Trophoblast cell (in vitro differentiated cells and primary cell): ENCODE results near the gene CALHM1.
A peak's percentile ranks its signal among the peaks of the same experiment; 100 is the strongest.

Experiments
- DNase-seq, 2 donors: peaks; one replicate each; pipeline ENCODE4 v3.0.0-alpha.2; 2016
- H2AFZ ChIP-seq: 2 replicates; pipeline ENCODE4 v1.6.1; 2013; ENCODE audit warnings: low read length, moderate library complexity, mild to moderate bottlenecking; ENCODE audit not compliant: insufficient read depth, poor library complexity
- H2AK5ac ChIP-seq: 2 replicates; pipeline ENCODE4 v1.6.1; 2013; ENCODE audit warnings: mild to moderate bottlenecking, low read length
- H2BK120ac ChIP-seq: 2 replicates; pipeline ENCODE4 v1.6.1; 2013; ENCODE audit warnings: low read length, mild to moderate bottlenecking, moderate library complexity; ENCODE audit not compliant: insufficient read depth, poor library complexity
- H2BK12ac ChIP-seq: 2 replicates; pipeline ENCODE4 v1.6.1; 2013; ENCODE audit warnings: mild to moderate bottlenecking, low read length, moderate library complexity
- H2BK5ac ChIP-seq: 2 replicates; pipeline ENCODE4 v1.6.1; 2013; ENCODE audit warnings: low read length, low read depth, moderate library complexity, mild to moderate bottlenecking; ENCODE audit not compliant: poor library complexity
- H3K14ac ChIP-seq: 2 replicates; pipeline ENCODE4 v1.6.1; 2013; ENCODE audit warnings: mild to moderate bottlenecking, low read length
- H3K18ac ChIP-seq: 2 replicates; pipeline ENCODE4 v1.6.1; 2013; ENCODE audit warnings: mild to moderate bottlenecking, low read length
- H3K23ac ChIP-seq: 2 replicates; pipeline ENCODE4 v1.6.1; 2013; ENCODE audit warnings: low read length
- H3K27ac ChIP-seq: 2 replicates; pipeline ENCODE4 v1.5.1; 2013; ENCODE audit warnings: low read depth, mild to moderate bottlenecking, inconsistent platforms, low read length, moderate library complexity
- H3K27me3 ChIP-seq: 2 replicates; pipeline ENCODE4 v1.6.1; 2013; ENCODE audit warnings: inconsistent platforms, mild to moderate bottlenecking, low read length, moderate library complexity; ENCODE audit not compliant: insufficient read depth
- H3K36me3 ChIP-seq, 2 experiments: 1 replicate in 1 of 2; 2 replicates in 1 of 2; pipeline ENCODE4 v1.6.1; 2013; ENCODE audit warnings: low read length in 2 of 2, mild to moderate bottlenecking in 2 of 2, moderate library complexity in 1 of 2; ENCODE audit not compliant: insufficient read depth in 2 of 2, control insufficient read depth in 1 of 2
- H3K4ac ChIP-seq: 2 replicates; pipeline ENCODE4 v1.6.1; 2013; ENCODE audit warnings: low read depth, mild to moderate bottlenecking, low read length, moderate library complexity
- H3K4me1 ChIP-seq, 2 experiments: 1 replicate in 1 of 2; 2 replicates in 1 of 2; pipeline ENCODE4 v1.6.1; 2013; ENCODE audit warnings: low read length in 2 of 2, mild to moderate bottlenecking in 2 of 2, moderate library complexity in 1 of 2; ENCODE audit not compliant: insufficient read depth in 2 of 2, control insufficient read depth in 1 of 2
- H3K4me2 ChIP-seq: 2 replicates; pipeline ENCODE4 v1.6.1; 2013; ENCODE audit warnings: inconsistent platforms, mild to moderate bottlenecking, low read length, moderate library complexity
- H3K4me3 ChIP-seq: 2 replicates; pipeline ENCODE4 v1.5.1; 2013; ENCODE audit warnings: mild to moderate bottlenecking, low read depth, low read length, inconsistent platforms
- H3K79me1 ChIP-seq: one replicate; pipeline ENCODE4 v1.6.1; 2013; ENCODE audit warnings: low read length
- H3K79me2 ChIP-seq: 2 replicates; pipeline ENCODE4 v1.6.1; 2013; ENCODE audit warnings: low read length, mild to moderate bottlenecking; ENCODE audit not compliant: control insufficient read depth, insufficient read depth, poor library complexity
- H3K9ac ChIP-seq: 2 replicates; pipeline ENCODE4 v1.6.1; 2013; ENCODE audit warnings: mild to moderate bottlenecking, low read length
- H3K9me3 ChIP-seq: 2 replicates; pipeline ENCODE4 v1.6.1; 2013; ENCODE audit warnings: low read depth, mild to moderate bottlenecking, control low read depth, inconsistent platforms, low read length; ENCODE audit not compliant: insufficient read depth
- H4K12ac ChIP-seq: 2 replicates; pipeline ENCODE4 v1.6.1; 2013; ENCODE audit warnings: low read depth, mild to moderate bottlenecking, low read length, moderate library complexity
- H4K8ac ChIP-seq: 2 replicates; pipeline ENCODE4 v1.6.1; 2013; ENCODE audit warnings: low read depth, mild to moderate bottlenecking, low read length, moderate library complexity
- H4K91ac ChIP-seq: one replicate; pipeline ENCODE4 v1.6.1; 2013; ENCODE audit warnings: low read depth, mild to moderate bottlenecking, low read length, moderate library complexity
- WGBS: extraction: QIAGEN DNeasy Blood & Tissue Kit; methylation state at CpG from one replicate; pipeline ENCODE4 v1.1.7; 2013; ENCODE audit warnings: missing lambda C conversion rate; ENCODE audit not compliant: insufficient read length, insufficient coverage; ENCODE audit errors: extremely low coverage; 5-methylcytosine and 5-hydroxymethylcytosine counted together

CALHM1 gene

DNA sequence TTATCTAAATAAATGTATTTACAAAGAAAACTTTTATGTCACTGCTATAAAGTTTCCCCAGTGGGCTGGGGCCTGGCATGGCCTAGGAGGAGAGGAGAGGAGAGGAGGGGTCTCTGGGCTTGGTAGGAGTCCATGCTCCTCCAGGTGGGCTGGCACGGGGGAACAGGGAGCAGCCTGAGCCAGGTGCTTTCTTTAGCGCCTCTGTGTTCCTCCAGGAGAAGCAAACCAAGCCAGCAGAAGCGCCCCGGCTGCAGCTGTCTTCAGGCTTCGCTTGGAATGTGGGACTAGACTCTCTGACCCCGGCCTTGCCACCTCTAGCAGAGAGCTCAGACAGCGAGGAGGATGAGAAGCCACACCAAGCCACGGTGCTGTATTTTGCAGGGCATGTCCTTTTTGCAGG is 17.1 kb downstream of the CALHM1 start:
- Histone ChIP-seq H4K8ac (no peak overlapping the region), H3K27ac (no peak overlapping the region), H4K12ac (no peak overlapping the region), H3K18ac (no peak overlapping the region), H2BK120ac (no peak overlapping the region), H3K36me3 (peaks cover 77 to 88% of the 10 kb centered on the region in 2 experiments), H3K23ac (no peak overlapping the region), H3K4me3 (no peak overlapping the region), H2AFZ (no peak overlapping the region), H4K91ac (no peak overlapping the region), H2BK5ac (no peak overlapping the region), H2AK5ac (no peak overlapping the region), H2BK12ac (no peak overlapping the region), H3K27me3 (no peaks in the 10 kb centered on the region), H3K9me3 (peaks cover 2% of the 10 kb centered on the region), H3K79me2 (no peaks in the 10 kb centered on the region), H3K4me2 (no peak overlapping the region), H3K14ac (no peak overlapping the region), H3K79me1 (no peaks in the 10 kb centered on the region), H3K4me1 (no peaks in the 10 kb centered on the region), H3K4ac (no peak overlapping the region), H3K9ac (no peak overlapping the region)
- DNase-seq, result no peak
- WGBS, result no CpG with 5 or more reads among the region's 8 CpGs

DNA sequence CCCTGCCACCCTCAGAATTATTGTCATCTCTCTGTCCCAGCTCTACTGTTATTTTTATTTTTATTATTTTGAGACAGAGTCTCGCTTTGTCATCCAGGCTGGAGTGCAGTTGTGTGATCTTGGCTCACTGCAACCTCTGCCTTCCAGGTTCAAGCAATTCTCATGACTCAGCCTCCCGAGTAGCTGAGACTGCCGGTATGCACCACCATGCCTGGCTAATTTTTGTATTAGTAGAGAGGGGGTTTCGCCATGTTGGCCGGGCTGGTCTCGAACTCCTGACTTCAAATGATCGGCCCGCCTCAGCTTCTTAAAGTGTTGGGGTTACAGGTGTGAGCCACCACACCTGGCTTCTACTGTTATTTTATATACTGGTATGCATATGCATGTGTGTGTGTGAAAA is 17.5 kb downstream of the CALHM1 start:
- Histone ChIP-seq H3K27ac (no peak overlapping the region), H3K4ac (no peak overlapping the region)
- no CpG with 5 or more reads among the region's 8 CpGs for WGBS

DNA sequence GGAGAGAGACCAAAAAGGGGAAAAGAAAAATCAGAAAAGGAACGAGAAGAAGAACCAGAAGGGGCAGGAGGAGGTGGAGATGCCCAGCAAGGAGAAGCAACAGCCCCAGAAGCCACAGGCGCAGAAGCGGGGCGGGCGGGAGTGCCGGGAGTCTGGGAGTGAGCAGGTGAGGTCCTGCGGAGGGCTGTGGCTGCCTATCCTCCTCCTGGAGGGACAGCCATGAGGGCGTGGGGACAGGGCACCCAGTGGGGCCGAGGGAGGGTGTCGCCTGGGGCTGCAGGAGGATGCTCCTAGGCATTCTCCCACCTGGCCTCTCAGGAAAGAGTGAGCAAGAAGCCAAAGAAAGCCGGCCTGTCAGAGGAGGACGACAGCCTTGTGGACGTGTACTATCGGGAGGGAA is 18.3 kb downstream of the CALHM1 start:
- Histone ChIP-seq H4K91ac (no peak overlapping the region), H2BK5ac (no peak overlapping the region), H3K27ac (no peak overlapping the region), H2AK5ac (no peak overlapping the region), H3K4me2 (no peak overlapping the region), H3K27me3 (no peaks in the 10 kb centered on the region), H2AFZ (no peak overlapping the region), H3K18ac (no peak overlapping the region), H3K4me3 (no peak overlapping the region), H3K23ac (no peak overlapping the region), H2BK120ac (no peak overlapping the region), H3K79me1 (no peaks in the 10 kb centered on the region), H3K14ac (no peak overlapping the region), H3K9ac (no peak overlapping the region), H3K79me2 (no peaks in the 10 kb centered on the region), H3K36me3 (peaks cover 75 to 83% of the 10 kb centered on the region in 2 experiments), H3K9me3 (peaks cover 2% of the 10 kb centered on the region), H3K4ac (no peak overlapping the region), H3K4me1 (no peaks in the 10 kb centered on the region), H4K8ac (no peak overlapping the region), H2BK12ac (no peak overlapping the region), H4K12ac (no peak overlapping the region)
- no peak for DNase-seq
- WGBS, result no CpG with 5 or more reads among the region's 14 CpGs

More for the DNA sequence above, 17.5 kb downstream of the CALHM1 start:
- Histone ChIP-seq H3K9ac (no peak overlapping the region), H4K91ac (no peak overlapping the region), H3K79me2 (no peaks in the 10 kb centered on the region), H3K4me1 (no peaks in the 10 kb centered on the region), H2AFZ (no peak overlapping the region), H3K36me3 (peaks cover 76 to 88% of the 10 kb centered on the region in 2 experiments), H2BK5ac (no peak overlapping the region), H3K23ac (no peak overlapping the region), H3K4me3 (no peak overlapping the region), H4K12ac (no peak overlapping the region), H2BK12ac (no peak overlapping the region), H2BK120ac (no peak overlapping the region), H3K27me3 (no peaks in the 10 kb centered on the region), H3K4me2 (no peak overlapping the region), H3K14ac (no peak overlapping the region), H4K8ac (no peak overlapping the region), H3K79me1 (no peaks in the 10 kb centered on the region), H3K18ac (no peak overlapping the region), H3K9me3 (peaks cover 2% of the 10 kb centered on the region), H2AK5ac (no peak overlapping the region)
- peak in 1 of 2 donors; percentile 32 for DNase-seq

DNA sequence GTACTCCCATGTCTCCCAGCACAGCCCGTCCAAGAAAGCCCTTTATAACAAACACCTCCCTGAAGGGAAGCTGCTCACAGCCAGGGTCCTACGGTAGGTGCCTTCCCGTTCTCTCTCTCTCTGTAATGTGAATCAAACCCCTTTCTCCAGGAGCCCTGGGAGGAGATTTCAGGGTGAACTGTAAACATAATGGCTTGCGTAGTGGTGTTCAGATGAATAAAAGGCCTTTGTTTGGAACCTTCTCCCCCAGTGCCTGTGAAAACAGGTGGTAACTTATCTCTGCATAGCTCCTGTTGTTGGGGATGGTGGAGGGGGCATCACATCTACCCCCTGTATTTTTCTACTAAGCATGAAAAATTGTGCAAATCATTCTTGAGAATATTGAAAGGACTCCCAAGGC is 18.9 kb downstream of the CALHM1 start:
- no peak overlapping the region for H3K18ac ChIP-seq
- H4K12ac ChIP-seq, result no peak overlapping the region
- no peak overlapping the region for H3K27ac ChIP-seq
- H3K79me2 ChIP-seq, result no peaks in the 10 kb centered on the region
- H3K27me3 ChIP-seq, result no peaks in the 10 kb centered on the region
- H3K4ac ChIP-seq, result no peak overlapping the region
- H3K36me3 ChIP-seq, result peaks cover 72 to 79% of the 10 kb centered on the region in 2 experiments
- DNase-seq, result no peak
- no peak overlapping the region for H2BK12ac ChIP-seq
- no CpG with 5 or more reads among the region's 4 CpGs for WGBS
- H3K4me3 ChIP-seq, result no peak overlapping the region
- no peak overlapping the region for H2AK5ac ChIP-seq
- no peak overlapping the region for H3K23ac ChIP-seq
- no peak overlapping the region for H3K9ac ChIP-seq
- H3K4me2 ChIP-seq, result no peak overlapping the region
- H2BK120ac ChIP-seq, result no peak overlapping the region
- no peaks in the 10 kb centered on the region for H3K9me3 ChIP-seq
- no peak overlapping the region for H3K14ac ChIP-seq
- no peak overlapping the region for H4K8ac ChIP-seq
- no peak overlapping the region for H2BK5ac ChIP-seq
- H2AFZ ChIP-seq, result no peak overlapping the region
- no peak overlapping the region for H4K91ac ChIP-seq
- no peaks in the 10 kb centered on the region for H3K79me1 ChIP-seq
- H3K4me1 ChIP-seq, result no peaks in the 10 kb centered on the region
